H9 (cell line): Measurements from ENCODE around the gene UMOD. TPM values are rescaled to one million over a fixed set of nuclear protein-coding genes. Genes with fewer than 3 reads are reported as not detected.

Source experiments
- DNase-seq: peaks from one replicate; pipeline ENCODE4 v3.0.0-alpha.2; 2017
- H2AFZ ChIP-seq: one replicate; pipeline ENCODE4 v1.6.1; 2013; ENCODE audit warnings: mild to moderate bottlenecking, low read length, control low read depth, moderate library complexity
- H2AK5ac ChIP-seq: 2 replicates; pipeline ENCODE4 v1.6.1; 2013; ENCODE audit warnings: low read length, control low read depth, mixed read lengths; ENCODE audit not compliant: insufficient read length
- H2BK120ac ChIP-seq: one replicate; pipeline ENCODE4 v1.6.1; 2013; ENCODE audit warnings: low read depth, mild to moderate bottlenecking, low read length, control low read depth, inconsistent platforms; ENCODE audit not compliant: poor library complexity, severe bottlenecking
- H2BK12ac ChIP-seq: 2 replicates; pipeline ENCODE4 v1.6.1; 2013; ENCODE audit warnings: low read length, control low read depth, mixed read lengths, low read depth; ENCODE audit not compliant: insufficient read length
- H2BK15ac ChIP-seq: 2 replicates; pipeline ENCODE4 v1.6.1; 2013; ENCODE audit warnings: low read depth, low read length, control low read depth
- H2BK20ac ChIP-seq: one replicate; pipeline ENCODE4 v1.6.1; 2013; ENCODE audit warnings: low read depth, mild to moderate bottlenecking, low read length, control low read depth, inconsistent platforms; ENCODE audit not compliant: poor library complexity, severe bottlenecking
- H2BK5ac ChIP-seq: 2 replicates; pipeline ENCODE4 v1.6.1; 2013; ENCODE audit warnings: low read length, control low read depth, mixed read lengths; ENCODE audit not compliant: insufficient read length
- H3K14ac ChIP-seq: 2 replicates; pipeline ENCODE4 v1.6.1; 2013; ENCODE audit warnings: low read length, control low read depth; ENCODE audit not compliant: insufficient read depth
- H3K18ac ChIP-seq: 2 replicates; pipeline ENCODE4 v1.6.1; 2013; ENCODE audit warnings: low read depth, mild to moderate bottlenecking, mixed read lengths, low read length, control low read depth; ENCODE audit not compliant: insufficient read length
- H3K23ac ChIP-seq: 2 replicates; pipeline ENCODE4 v1.6.1; 2013; ENCODE audit warnings: low read length, control low read depth, mixed read lengths, low read depth; ENCODE audit not compliant: insufficient read length
- H3K23me2 ChIP-seq: 2 replicates; pipeline ENCODE4 v1.6.1; 2013; ENCODE audit warnings: low read depth, mild to moderate bottlenecking, mixed read lengths, low read length, control low read depth; ENCODE audit not compliant: insufficient read length, poor library complexity, severe bottlenecking
- H3K27ac ChIP-seq: 2 replicates; pipeline ENCODE4 v1.5.1; 2013; ENCODE audit warnings: low read length, control low read depth, mixed read lengths, low read depth; ENCODE audit not compliant: insufficient read length
- H3K27me3 ChIP-seq: 2 replicates; pipeline ENCODE4 v1.6.1; 2013; ENCODE audit warnings: low read length, control low read depth, inconsistent platforms; ENCODE audit not compliant: insufficient read depth
- H3K4ac ChIP-seq: 2 replicates; pipeline ENCODE4 v1.6.1; 2013; ENCODE audit warnings: low read depth, mild to moderate bottlenecking, control low read depth, inconsistent platforms, low read length, moderate library complexity
- H3K4me1 ChIP-seq: 2 replicates; pipeline ENCODE4 v1.6.1; 2013; ENCODE audit warnings: low read length, control low read depth, inconsistent platforms; ENCODE audit not compliant: insufficient read depth
- H3K4me2 ChIP-seq: 2 replicates; pipeline ENCODE4 v1.6.1; 2013; ENCODE audit warnings: low read length, control low read depth, mixed read lengths; ENCODE audit not compliant: insufficient read length, insufficient read depth
- H3K56ac ChIP-seq: 2 replicates; pipeline ENCODE4 v1.6.1; 2013; ENCODE audit warnings: low read depth, mild to moderate bottlenecking, mixed read lengths, low read length, control low read depth; ENCODE audit not compliant: insufficient read length
- H3K79me1 ChIP-seq: 2 replicates; pipeline ENCODE4 v1.6.1; 2013; ENCODE audit warnings: low read depth, mild to moderate bottlenecking, moderate library complexity, low read length, control low read depth, inconsistent platforms; ENCODE audit not compliant: insufficient read depth, poor library complexity, severe bottlenecking
- H3K79me2 ChIP-seq: 2 replicates; pipeline ENCODE4 v1.6.1; 2013; ENCODE audit warnings: low read length, control low read depth, inconsistent platforms; ENCODE audit not compliant: insufficient read depth
- H3K9ac ChIP-seq: 2 replicates; pipeline ENCODE4 v1.6.1; 2013; ENCODE audit warnings: low read length, control low read depth, mixed read lengths; ENCODE audit not compliant: insufficient read length; ENCODE audit errors: extremely low read depth
- H3K9me3 ChIP-seq: one replicate; pipeline ENCODE4 v1.6.1; 2013; ENCODE audit warnings: low read depth, low read length, inconsistent platforms; ENCODE audit not compliant: control insufficient read depth
- H3T11ph ChIP-seq: one replicate; pipeline ENCODE4 v1.6.1; 2013; ENCODE audit warnings: mild to moderate bottlenecking, low read length, control low read depth, inconsistent platforms
- H4K20me1 ChIP-seq: one replicate; pipeline ENCODE4 v1.6.1; 2013; ENCODE audit not compliant: control insufficient read depth, insufficient read length, insufficient read depth
- H4K5ac ChIP-seq: 2 replicates; pipeline ENCODE4 v1.6.1; 2013; ENCODE audit warnings: low read depth, mild to moderate bottlenecking, mixed read lengths, low read length, control low read depth; ENCODE audit not compliant: insufficient read length
- H4K8ac ChIP-seq: replicated peaks from 2 replicates; pipeline ENCODE4 v1.6.1; 2013; ENCODE audit warnings: low read length, control low read depth, mixed read lengths, low read depth; ENCODE audit not compliant: insufficient read length
- H4K91ac ChIP-seq: 2 replicates; pipeline ENCODE4 v1.6.1; 2013; ENCODE audit warnings: low read depth, mild to moderate bottlenecking, moderate library complexity, mixed read lengths, low read length, control low read depth; ENCODE audit not compliant: insufficient read length
- H3K27ac Mint-ChIP-seq, 3 experiments: 2 replicates in 2 of 3; 3 replicates in 1 of 3; pipeline ENCODE4 v1.8.0; 2020 to 2021; ENCODE audit warnings: mixed read lengths in 3 of 3, mild to moderate bottlenecking in 1 of 3, moderate library complexity in 1 of 3
- H3K27me3 Mint-ChIP-seq: 2 replicates; pipeline ENCODE4 v1.8.0; 2021; ENCODE audit warnings: low read depth, mild to moderate bottlenecking, moderate library complexity, mixed read lengths
- H3K36me3 Mint-ChIP-seq, 3 experiments: 2 replicates in 2 of 3; 3 replicates in 1 of 3; pipeline ENCODE4 v1.8.0; 2020 to 2021; ENCODE audit warnings: low read depth in 3 of 3, mixed read lengths in 3 of 3; ENCODE audit not compliant: insufficient read depth in 1 of 3
- H3K4me1 Mint-ChIP-seq, 2 experiments: 2 replicates each; pipeline ENCODE4 v1.8.0; 2020; ENCODE audit warnings: mixed read lengths in 2 of 2
- H3K4me3 Mint-ChIP-seq, 2 experiments: 2 replicates in 1 of 2; 3 replicates in 1 of 2; pipeline ENCODE4 v1.8.0; 2020 to 2021; ENCODE audit warnings: mild to moderate bottlenecking in 2 of 2, mixed read lengths in 2 of 2, moderate library complexity in 1 of 2
- H3K9me3 Mint-ChIP-seq, 2 experiments: 2 replicates in 1 of 2; 3 replicates in 1 of 2; pipeline ENCODE4 v1.8.0; 2020; ENCODE audit warnings: mild to moderate bottlenecking in 2 of 2, mixed read lengths in 2 of 2, moderate library complexity in 1 of 2
- CTCF ChIP-seq: fragments of 200-600 bp; sonication (generic); conservative IDR thresholded peaks from 3 replicates; pipeline ENCODE4 v1.8.0; 2021; ENCODE audit warnings: antibody characterized with exemption, mild to moderate bottlenecking
- WGBS: extraction: QIAGEN DNeasy Blood & Tissue Kit; methylation state at CpG from one replicate; pipeline ENCODE4 v1.1.7; 2013; ENCODE audit warnings: missing lambda C conversion rate, low lambda C conversion rate, mixed read lengths; ENCODE audit not compliant: insufficient read length; ENCODE audit errors: extremely low coverage; 5-methylcytosine and 5-hydroxymethylcytosine counted together
- total RNA-seq: library from RNA; stranded (reverse); gene quantifications from 2 replicates; pipeline ENCODE4 v1.2.1, GENCODE V29; 2021

The UMOD gene
- total RNA-seq, 1 experiment from 2014 or later, result not detected

GRCh38 chr16:20316715-20317114, 35.8 kb downstream of the UMOD start:
- no peak overlapping the region for H2AFZ ChIP-seq
- no peak overlapping the region for H3K27ac ChIP-seq
- H2BK15ac ChIP-seq, result no peak overlapping the region
- no peak overlapping the region for H2BK12ac ChIP-seq
- WGBS, result 100% methylated on average over 2 of the region's 5 CpGs
- no peak overlapping the region for H4K8ac ChIP-seq
- H3K9ac ChIP-seq, result no peak overlapping the region
- H2BK20ac ChIP-seq, result no peak overlapping the region
- no peak overlapping the region; a peak in 1 of 5 replicates for H3K4me3 Mint-ChIP-seq
- H3K23me2 ChIP-seq, result no peaks in the 10 kb centered on the region
- H2BK120ac ChIP-seq, result no peak overlapping the region
- peaks cover 17% of the 10 kb centered on the region for H3K27me3 Mint-ChIP-seq
- no peak overlapping the region for H3K56ac ChIP-seq
- no peaks in the 10 kb centered on the region for H3K9me3 ChIP-seq
- peaks cover 0 to 4% of the 10 kb centered on the region in 2 experiments; a peak in 2 of 5 replicates for H3K9me3 Mint-ChIP-seq
- no peak overlapping the region for H3K27ac Mint-ChIP-seq
- H3K23ac ChIP-seq, result no peak overlapping the region
- no peaks in the 10 kb centered on the region for H3K79me1 ChIP-seq
- H2AK5ac ChIP-seq, result no peak overlapping the region
- no peaks in the 10 kb centered on the region for H3K27me3 ChIP-seq
- H3K4me2 ChIP-seq, result no peak overlapping the region
- H4K20me1 ChIP-seq, result no peaks in the 10 kb centered on the region
- H3K14ac ChIP-seq, result no peak overlapping the region
- no peak for DNase-seq
- no peak overlapping the region for H3K18ac ChIP-seq
- H3K4me1 Mint-ChIP-seq, result peaks cover 8 to 12% of the 10 kb centered on the region in 2 experiments; a peak in 2 of 4 replicates
- H3K36me3 Mint-ChIP-seq, result no peaks in the 10 kb centered on the region
- H4K91ac ChIP-seq, result no peak overlapping the region
- H3K4me1 ChIP-seq, result peaks cover 6% of the 10 kb centered on the region
- TF ChIP-seq CTCF, result no peak
- no peak overlapping the region for H4K5ac ChIP-seq
- no peaks in the 10 kb centered on the region for H3K79me2 ChIP-seq
- no peak overlapping the region for H3T11ph ChIP-seq
- H3K4ac ChIP-seq, result no peak overlapping the region
- no peak overlapping the region for H2BK5ac ChIP-seq
